Measurements from ENCODE around the gene CCM2L.

- TF ChIP-seq POLR2A (IDR thresholded peaks at IDR 0.05) (no peak), CTCF (IDR thresholded peaks at IDR 0.05) (no peak)
Observed at GRCh38 chr20:31972471-31973021, 37.7 kb upstream of the CCM2L start.
